DMS53 (cell line): Measurements from ENCODE around the gene ELP1.
"Not testable (repeated sequence)": the region's sequence is repeated elsewhere in the genome, so short reads cannot be mapped to it uniquely, and the experiment has no call there.

Experiments used
- DNase-seq: peaks from one replicate; lab custom pipeline; 2025; lab: John Stamatoyannopoulos, UW

ELP1 gene

DNA sequence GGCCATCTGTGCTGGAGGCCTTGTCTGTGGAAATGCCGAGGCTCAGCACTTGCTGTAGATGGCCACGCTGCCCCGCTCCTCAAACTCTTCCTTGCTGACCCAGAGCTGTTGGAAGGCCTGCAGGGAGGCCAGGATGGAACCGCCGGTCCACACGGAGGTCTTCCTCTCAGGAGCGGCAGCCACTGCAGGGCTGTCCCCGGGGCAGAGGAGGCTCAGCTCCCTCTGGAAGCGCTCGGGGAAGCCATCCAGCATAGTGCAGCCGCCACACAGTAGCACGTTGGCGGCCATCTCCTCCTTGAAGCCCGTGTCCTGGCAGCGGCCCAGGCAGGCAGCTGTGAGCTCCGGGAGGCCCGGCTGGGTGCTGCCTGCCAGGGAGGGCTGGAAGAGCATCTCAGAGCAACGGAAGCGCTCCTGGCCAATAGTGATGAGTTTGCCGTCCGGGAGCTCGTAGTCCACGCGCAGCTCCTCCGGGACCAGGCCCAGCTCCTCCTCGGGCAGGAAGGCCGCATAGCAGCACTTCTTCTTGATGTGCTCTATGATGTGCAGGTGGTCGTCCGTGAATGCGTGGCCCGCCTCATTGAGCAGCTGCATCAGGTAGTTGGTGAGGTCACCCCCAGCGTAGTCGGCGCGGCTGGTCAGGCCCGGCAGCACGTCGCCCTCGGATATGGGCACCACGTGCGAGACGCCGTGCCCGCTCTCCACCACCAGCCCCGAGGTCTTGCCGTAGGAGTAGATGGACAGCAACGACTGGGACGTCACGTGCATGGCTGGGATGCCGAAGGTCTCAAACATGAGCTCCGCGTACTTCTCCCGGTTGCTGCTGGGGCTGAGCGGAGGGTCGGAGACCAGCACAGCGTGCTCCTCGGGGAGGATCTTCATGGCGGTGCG lies 79.0 kb downstream of the ELP1 start:
- DNase-seq, result no peak

DNA sequence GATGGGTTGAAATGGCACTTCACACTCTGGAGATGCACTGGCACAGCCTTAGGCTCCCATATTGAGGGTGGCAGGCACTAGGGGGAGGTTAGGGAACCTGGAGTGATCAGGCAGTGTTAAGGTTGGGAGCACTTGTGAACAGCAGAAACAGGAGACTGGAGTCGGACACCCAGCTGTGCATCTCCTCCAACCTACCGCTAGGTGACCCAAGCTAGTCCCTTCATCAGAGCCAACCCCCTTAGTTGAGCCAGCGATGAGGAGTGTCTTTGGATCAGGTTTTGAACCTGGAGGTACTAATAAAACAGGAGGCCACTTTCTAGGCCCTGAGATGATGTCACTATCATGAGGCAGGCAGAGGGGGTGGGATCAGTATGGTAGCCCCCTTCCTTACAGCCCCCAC lies 79.8 kb downstream of the ELP1 start:
- DNase-seq, result peak; percentile 22

DNA sequence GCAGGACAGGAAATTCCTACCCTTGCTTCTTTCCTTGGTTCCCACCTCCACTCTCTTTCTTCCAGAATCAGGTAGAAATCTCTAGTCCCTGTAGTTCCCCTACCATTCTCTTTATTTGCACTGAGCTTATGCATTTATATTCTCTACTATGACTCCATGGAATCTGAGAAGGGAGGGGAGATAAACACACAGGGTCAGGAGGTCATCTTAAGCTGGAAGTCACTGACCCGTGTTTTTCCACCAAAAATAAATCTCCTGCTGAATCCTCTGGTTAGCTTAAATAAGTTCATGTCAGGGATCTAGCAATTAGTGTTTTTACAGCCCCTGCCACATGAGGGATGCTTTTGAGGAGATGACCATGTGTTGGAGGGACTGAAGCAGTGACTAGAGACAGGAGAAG lies 81.8 kb downstream of the ELP1 start:
- DNase-seq, result no peak

DNA sequence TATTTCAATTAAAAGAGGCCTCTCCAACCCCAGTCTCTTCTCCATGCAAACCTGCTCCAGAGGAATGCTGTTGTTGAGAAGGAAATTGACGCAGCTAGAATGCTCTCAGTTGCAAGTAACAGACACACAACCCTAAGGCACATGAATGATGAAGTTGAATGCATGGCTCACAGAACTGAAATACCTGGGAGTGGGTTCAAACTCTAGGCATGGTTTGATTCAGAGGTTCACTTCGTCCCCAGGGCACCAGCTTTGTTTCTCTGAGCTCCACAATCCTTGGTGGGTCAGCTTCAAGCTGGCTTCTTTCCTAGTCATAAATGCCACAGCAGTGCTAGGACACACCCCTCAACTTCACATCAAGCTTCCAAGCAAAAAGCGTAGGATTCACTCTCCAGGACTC lies 82.8 kb downstream of the ELP1 start:
- no peak for DNase-seq

DNA sequence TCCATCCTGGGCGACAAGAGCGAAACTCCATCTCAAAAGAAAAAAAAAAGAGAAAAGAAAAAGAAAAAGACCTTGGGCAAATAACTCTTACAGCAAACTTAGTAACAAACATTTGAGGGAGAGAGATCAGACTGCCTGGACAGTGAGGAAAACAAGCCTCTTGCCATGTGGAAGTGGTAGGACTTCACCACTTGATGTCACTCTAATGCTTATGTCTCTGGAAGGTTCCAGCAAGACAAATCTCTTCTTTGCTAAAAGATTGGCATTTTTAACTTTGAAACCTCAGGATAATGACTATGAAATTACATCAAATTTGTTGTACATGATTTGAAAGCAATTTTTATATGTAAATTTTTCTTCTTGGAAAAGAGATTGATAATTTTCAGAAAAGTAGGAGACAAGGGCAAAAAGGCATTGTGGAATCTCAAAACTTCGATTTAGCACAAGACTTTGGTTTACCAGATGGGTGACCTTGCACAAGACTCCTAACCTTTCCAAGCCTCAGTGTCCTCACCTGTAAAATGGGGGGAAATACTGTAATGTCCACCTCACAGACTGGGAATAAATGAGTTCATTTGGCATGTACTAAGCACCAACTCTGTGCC lies 83.5 kb downstream of the ELP1 start:
- DNase-seq, result peak; percentile 44

DNA sequence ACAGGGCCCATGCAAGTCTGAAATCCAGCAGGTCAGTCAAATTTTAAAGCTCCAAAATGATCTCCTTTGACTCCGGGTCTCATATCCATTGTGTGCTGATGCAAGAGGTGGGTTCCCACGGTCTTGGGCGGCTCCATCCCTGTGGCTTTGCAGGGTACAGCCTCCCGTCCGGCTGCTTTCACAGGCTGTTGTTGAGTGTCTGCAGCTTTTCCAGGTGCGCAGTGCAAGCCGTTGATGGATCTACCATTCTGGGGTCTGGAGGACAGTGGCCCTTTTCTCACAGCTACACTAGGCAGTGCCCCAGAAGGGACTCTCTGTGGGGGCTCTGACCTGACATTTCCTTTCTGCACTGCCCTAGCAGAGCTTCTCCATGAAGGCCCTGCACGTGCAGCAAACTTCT lies 85.6 kb downstream of the ELP1 start:
- DNase-seq, result not testable (repeated sequence)

DNA sequence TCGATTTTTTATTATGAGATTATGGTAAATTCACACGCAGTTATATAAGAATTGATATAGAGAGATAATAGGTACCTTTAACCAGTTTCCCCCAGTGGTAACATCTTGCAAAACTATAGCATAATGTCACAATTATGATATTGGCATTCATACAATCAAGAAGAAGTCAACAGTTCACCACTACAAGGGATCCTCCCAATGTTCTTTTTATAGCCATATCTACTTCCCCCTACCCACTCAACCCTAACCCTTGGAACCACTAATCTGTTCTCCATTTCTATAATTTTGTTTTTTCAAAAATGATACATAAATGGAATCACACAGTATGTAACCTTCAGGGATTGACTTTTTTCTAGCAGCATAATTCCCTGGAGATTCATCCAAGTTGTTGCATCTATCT lies 88.0 kb downstream of the ELP1 start:
- DNase-seq, result no peak

DNA sequence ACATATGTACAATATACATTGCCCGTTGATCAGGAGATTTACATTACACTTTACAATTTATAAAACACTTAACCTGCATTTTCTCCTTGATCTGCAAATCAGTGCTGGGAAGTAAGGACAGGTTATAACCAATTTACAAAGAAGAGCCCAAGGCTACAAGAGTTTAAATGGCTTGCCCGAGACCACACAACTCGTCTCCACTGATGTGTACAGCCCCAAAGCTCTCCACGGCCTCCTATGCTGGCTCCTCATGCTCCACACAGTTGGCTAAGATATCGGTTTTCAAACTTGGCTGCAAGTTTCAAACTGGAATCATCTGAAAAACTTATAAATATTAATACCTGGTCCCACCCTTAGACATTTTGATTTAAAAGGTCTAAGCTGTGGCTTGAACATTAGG lies 88.4 kb downstream of the ELP1 start:
- no peak for DNase-seq

DNA sequence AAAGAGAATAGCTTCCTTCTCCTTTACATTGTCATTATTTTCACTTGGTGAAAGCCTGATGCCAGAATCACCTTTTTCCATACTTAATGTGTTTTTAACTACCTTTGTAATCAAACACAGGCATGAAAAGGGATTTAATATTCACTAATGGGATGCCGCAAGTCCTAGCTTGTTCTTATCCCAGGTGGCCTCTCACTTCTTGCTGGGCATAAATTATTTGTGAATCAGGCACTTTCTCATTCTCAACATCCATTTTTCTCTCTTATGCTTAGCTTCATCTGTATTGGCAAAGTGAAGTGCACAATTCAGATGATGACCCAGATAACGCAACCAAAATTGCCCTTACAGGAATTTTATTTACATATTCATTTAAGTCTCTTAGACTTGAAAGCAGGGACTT lies 89.1 kb downstream of the ELP1 start:
- DNase-seq, result no peak

DNA sequence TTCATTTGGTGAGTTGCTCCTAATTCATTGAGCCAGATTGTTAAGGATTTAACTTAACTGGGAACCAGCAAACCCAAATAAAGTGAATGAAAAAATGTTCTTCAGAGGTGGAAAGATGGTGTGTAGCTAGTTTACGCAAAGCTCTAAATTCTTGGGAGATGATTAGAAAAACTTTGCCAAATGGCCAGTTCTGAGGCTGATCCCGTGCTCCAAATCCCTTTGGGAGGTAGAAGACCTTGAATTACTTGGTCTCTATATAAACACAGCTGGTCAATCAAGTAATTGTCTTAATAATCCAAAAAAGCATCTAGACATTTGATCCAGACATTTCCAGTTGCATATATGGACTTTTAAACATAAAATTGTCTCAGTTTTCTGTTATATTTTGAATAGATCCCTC lies 89.5 kb downstream of the ELP1 start:
- DNase-seq, result no peak

DNA sequence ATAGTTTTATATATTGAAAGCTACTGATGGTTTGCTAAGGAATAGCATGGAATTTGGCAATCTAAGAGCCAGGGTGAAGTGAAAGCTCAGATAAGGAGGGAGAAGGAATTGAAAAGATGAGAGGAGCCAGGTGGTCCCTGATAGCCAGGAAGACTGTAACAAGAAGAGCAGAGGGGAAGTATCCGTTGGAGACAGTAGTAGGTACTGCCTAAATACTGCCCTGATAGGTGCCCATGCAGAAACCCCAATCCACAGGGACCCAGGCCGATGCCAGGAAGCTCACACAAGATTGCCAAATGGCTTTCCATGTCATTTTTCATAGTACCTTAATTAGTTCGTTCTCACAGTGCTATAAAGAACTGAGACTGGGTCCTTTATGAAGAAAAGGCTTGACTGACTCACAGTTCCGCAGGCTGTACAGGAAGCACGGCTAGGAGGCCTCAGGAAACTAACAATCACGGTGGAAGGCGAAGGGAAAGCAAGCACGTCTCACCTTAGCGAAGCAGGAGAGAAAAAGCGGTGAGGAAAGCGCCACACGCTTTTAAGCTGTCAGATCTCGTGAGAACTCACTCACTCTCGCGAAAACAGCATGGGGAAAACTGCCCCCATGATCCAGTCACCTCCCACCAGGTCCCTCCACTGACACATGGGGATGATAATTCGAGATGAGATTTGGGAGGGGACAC lies 91.2 kb downstream of the ELP1 start:
- DNase-seq, result no peak

DNA sequence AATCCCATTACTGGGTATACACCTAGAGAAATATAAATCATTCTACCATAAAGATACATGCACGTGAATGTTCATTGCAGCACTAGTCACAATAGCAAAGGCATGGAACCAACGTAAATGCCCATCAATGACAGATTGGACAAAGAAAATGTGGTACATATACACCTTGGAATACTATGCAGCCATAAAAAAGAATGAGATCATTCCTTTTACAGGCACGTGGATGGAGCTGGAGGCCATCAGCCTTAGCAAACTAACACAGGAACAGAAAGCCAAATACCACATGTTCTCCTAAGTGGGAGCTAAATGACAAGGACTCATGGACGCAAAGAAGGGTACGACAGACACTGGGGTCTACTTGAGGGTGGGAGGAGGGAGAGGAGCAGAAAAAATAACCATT lies 94.4 kb downstream of the ELP1 start:
- DNase-seq, result not testable (repeated sequence)

DNA sequence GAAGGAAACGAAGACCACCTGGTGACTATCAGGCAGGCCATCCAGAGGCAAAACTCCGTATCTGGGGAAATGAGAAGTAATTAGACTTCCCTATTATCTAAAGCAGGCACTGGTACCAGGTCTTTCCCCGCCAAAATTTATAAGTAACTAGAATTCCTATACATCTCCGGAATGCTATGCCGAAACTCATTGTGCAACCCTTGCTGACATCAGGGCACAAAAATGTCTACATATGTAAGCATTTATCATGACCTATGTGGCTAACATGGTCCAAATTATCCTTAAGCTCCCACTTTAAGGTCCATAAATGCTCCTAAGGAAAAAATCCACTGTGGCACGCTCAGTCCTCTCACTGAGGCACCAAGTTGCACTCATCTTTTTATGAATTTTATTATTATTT lies 95.9 kb downstream of the ELP1 start:
- no peak for DNase-seq

DNA sequence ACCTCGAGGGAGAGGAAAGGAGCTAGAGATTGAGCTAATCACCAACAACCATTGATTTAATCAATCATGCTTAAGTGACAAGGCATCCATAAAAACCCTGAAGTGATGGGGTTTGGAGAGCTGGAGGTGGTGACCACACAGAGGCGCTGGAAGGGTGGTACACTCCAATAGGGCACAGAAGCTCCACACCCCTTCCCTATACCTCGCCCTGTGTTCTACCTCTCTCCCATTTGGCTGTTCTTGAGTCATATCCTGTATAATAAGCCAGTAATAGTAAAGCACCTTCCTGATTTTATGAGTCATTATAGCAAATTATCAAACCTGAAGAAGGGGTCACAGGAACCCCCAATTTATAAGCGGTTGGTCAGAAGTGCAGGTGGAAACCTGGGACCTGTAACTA lies 96.4 kb downstream of the ELP1 start:
- DNase-seq, result no peak

DNA sequence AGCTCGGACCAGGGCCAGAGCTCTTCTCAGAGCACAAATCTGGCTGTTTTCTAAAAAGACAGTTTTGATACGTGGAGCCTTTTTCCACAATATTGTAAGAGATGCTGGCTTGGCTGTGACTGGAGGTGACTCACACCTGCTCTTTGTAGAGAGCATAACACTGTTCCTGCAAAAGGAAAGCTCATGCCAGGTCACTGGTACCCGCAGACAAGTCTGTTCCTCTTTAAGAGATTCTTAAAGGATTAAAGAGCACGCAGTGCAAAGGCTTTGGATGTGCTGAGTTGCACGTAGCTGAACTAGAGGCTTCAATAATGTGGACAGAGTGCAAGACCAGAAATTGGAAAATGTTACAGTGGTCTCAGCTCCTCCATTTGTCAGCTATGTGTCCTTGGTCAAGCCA lies 97.1 kb downstream of the ELP1 start:
- no peak for DNase-seq

DNA sequence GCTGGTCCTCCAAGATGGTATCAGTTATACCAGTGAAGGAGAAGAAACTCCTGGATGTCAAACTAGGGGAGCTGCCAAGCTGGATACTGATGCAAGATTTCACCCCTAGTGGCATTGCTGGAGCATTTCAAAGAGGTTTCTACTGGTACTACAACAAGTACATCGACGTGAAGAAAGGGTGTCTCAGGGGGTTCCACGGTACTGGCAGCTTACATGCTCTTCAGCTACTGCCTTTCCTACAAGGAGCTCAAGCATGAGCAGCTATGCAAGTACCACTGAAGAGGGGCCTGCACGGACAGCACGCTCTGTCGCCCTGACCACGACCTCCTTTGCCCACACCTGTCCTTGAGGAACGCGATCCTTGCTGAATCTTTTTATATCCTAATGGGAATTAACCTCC lies 97.6 kb downstream of the ELP1 start:
- no peak for DNase-seq

DNA sequence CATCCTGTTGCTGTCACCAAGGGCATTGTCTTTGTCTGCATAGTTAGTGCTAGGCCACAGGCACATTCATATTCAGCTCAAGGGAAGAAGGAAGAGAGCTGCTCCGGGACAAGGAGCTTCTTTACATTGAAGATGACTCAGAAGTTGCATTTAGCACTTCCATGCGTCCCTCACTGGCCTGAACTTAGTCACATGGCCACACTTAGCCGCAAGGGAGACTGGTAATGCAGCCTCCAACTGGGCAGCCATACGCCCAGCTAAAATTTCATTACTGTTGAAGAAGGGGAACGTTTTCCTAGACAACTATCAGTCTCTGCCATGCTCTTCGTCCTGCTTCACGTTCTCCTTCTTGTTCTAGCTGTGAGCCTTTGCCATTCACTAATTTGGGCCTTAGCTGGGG lies 98.1 kb downstream of the ELP1 start:
- no peak for DNase-seq

DNA sequence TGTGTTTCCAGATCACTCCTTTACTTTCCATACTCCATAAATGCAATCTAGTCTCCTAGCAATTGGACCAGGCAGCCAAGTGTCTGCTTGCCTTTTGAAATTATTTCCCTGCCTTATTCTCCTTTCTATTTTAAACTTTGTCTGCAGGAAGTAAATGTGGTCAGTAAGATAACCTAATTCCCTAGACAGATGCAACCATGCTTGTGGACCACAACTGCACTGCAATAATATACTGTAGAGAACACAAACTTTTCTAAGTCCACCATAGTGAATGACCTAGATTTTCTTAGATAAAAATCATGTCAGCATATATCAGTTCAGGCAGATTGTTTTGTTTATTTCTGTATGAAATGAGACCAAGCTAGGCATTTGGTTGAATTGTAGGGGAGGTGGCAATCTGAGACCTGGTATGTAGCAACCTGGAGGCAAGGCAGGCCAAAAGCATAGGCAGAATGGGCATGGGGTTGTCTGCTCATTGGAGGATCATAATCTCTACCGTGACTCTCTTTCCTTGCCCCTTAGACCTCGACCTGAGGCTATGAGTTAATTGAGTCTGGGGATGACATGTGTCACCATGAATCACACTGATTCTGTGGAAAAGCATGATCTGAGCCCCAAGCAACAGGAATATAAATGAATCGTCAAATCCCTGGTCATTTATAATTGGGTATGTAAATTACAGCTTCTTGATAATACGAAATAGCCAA lies 98.8 kb downstream of the ELP1 start:
- no peak for DNase-seq

DNA sequence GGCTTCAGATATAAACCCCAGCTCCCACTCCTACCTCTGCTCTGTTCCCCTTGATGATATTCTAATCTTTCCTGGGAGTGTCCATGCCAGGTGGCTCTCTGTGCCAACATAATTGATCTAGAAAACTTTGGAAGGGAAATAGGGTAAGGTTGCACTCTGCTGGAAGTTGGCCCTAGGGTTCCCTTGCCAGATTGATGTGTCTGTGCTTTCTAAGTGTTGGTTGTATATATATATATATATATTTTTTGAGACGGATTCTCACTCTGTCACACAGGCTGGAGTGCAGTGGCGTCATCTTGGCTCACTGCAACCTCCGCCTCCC lies 101.8 kb downstream of the ELP1 start:
- DNase-seq, result no peak

DNA sequence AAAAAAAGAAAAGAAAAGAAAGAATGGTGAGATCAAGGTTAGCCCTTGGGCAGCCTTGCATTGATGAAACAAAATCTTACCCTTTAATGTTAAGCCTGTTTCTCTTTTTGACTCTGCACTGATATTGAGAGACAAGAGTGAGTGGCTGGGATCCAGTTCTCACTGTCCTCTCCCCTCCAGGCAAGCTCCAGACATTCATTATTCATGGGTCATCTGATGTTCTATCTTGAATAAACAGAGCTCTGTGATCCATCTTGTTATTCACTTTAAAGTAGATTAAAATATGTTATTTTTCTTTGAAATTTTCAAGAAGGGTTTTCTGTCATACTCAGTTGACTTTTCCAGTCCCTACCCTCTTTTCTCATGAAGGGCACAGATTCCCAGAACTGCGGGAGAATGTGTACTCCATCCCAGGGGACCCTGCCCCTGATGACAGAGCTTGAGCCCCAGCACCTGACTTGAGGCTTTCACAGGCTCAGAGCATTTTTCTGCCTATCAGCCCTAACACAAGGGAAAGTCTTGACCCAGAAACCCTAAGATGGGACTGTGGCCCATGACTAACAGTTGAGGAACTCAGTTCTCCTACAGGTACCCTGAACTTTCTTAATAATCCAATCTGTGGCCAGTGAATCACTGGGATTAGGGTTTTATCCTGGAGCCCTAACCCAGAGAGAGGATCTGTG lies 102.3 kb downstream of the ELP1 start:
- DNase-seq, result no peak

DNA sequence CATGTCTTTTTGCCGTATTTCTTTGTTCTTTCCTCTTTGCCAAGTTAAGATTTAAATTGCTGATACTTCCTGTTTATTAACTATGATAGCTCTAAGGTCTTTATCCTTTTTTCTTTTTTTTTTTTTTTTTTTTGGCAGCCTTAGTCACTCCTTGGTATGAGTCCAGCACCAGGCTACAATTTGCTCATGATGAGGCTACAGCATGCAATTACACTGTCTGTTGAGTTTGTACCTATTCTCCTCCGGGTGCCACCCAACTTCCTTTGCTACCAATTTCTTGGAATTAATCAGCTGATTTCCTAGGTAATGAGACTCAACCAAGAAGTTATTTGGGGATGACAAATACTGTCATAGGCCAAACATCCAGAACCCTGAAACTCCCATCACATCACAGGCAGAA lies 103.7 kb downstream of the ELP1 start:
- DNase-seq, result no peak

DNA sequence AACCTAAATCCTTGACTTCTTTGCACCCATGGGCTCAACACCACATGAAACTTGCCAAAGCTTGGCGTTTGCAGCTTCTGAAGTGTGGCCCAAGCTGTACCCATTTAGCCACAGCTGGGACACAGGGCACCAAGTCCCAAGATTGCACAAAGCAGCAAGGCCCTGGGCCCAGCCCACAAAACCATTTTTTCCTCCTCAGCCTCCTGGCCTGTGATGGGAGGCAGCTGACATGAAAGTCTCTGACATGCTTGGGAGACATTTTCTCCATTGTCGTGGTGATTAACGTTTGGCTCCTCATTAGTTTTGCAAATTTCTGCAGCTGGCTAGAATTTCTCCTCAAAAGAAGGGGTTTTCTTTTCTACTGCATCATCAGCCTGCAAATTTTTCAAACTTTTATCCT lies 110.1 kb downstream of the ELP1 start:
- no peak for DNase-seq
